ENCODE data around the gene TSPAN2.

TSPAN2 gene

GRCh38 chr1:115065021-115065420 lies 24.3 kb downstream of the TSPAN2 start:
- Histone ChIP-seq H3K36me3 (ENCODE audit: low read length) (no peaks in the 10 kb centered on the region), H4K20me1 (ENCODE audit: low read depth, low read length) (no peaks in the 10 kb centered on the region), H3K9me3 (ENCODE audit: insufficient read depth, low read length) (no peaks in the 10 kb centered on the region), H3K79me2 (ENCODE audit: insufficient read depth, low read length) (no peaks in the 10 kb centered on the region), H3K4me2 (ENCODE audit: low read depth, low read length, poor library complexity, severe bottlenecking) (no peak overlapping the region), H3F3A (ENCODE audit: insufficient read depth) (no peaks in the 10 kb centered on the region), H2AFZ (ENCODE audit: low read depth, low read length, severe bottlenecking) (no peak overlapping the region), H3K9ac (ENCODE audit: low read length) (no peak overlapping the region), H3K4me3 (ENCODE audit: insufficient read depth, low read length, poor library complexity, severe bottlenecking) (no peak overlapping the region), H3K27ac (ENCODE audit: low read depth, low read length) (no peak overlapping the region), H3K27me3 (ENCODE audit: low read length) (no peaks in the 10 kb centered on the region), H3K9me2 (replicated peaks; ENCODE audit: insufficient read depth, low read length) (no peaks in the 10 kb centered on the region)
- TF ChIP-seq EZH2phosphoT487 (conservative IDR thresholded peaks at IDR 0.05; ENCODE audit: low read length) (no peak), CTCF (IDR thresholded peaks at IDR 0.05; ENCODE audit: insufficient read depth, low read length, poor library complexity, severe bottlenecking) (no peak)

- no peak overlapping the region for H3K27ac ChIP-seq (ENCODE audit: low read depth, low read length)
- no peaks in the 10 kb centered on the region for H3K27me3 ChIP-seq (ENCODE audit: low read length)
- no peaks in the 10 kb centered on the region for H3K79me2 ChIP-seq (ENCODE audit: insufficient read depth, low read length)
- no peak overlapping the region for H3K4me3 ChIP-seq (ENCODE audit: insufficient read depth, low read length, poor library complexity, severe bottlenecking)
- no peaks in the 10 kb centered on the region for H3F3A ChIP-seq (ENCODE audit: insufficient read depth)
- H3K4me2 ChIP-seq (ENCODE audit: low read depth, low read length, poor library complexity, severe bottlenecking): no peak overlapping the region
- H2AFZ ChIP-seq (ENCODE audit: low read depth, low read length, severe bottlenecking): no peak overlapping the region
- no peaks in the 10 kb centered on the region for H3K9me3 ChIP-seq (ENCODE audit: insufficient read depth, low read length)
- no peak overlapping the region for H3K9ac ChIP-seq (ENCODE audit: low read length)
- no peaks in the 10 kb centered on the region for H3K36me3 ChIP-seq (ENCODE audit: low read length)
- no peaks in the 10 kb centered on the region for H4K20me1 ChIP-seq (ENCODE audit: low read depth, low read length)
- TF ChIP-seq EZH2phosphoT487 (conservative IDR thresholded peaks at IDR 0.05; ENCODE audit: low read length) (no peak), CTCF (IDR thresholded peaks at IDR 0.05; ENCODE audit: insufficient read depth, low read length, poor library complexity, severe bottlenecking) (no peak)
- H3K9me2 ChIP-seq (replicated peaks; ENCODE audit: insufficient read depth, low read length): no peaks in the 10 kb centered on the region
These were observed 24.8 kb downstream of the TSPAN2 start for GRCh38 chr1:115064461-115064860.

- Histone ChIP-seq H3K4me3 (ENCODE audit: insufficient read depth, low read length, poor library complexity, severe bottlenecking) (no peak overlapping the region), H3K79me2 (ENCODE audit: insufficient read depth, low read length) (no peaks in the 10 kb centered on the region), H3F3A (ENCODE audit: insufficient read depth) (no peaks in the 10 kb centered on the region), H3K9me2 (replicated peaks; ENCODE audit: insufficient read depth, low read length) (no peaks in the 10 kb centered on the region), H3K36me3 (ENCODE audit: low read length) (no peaks in the 10 kb centered on the region), H4K20me1 (ENCODE audit: low read depth, low read length) (no peaks in the 10 kb centered on the region), H3K9me3 (ENCODE audit: insufficient read depth, low read length) (no peaks in the 10 kb centered on the region), H2AFZ (ENCODE audit: low read depth, low read length, severe bottlenecking) (no peak overlapping the region), H3K9ac (ENCODE audit: low read length) (no peak overlapping the region), H3K27me3 (ENCODE audit: low read length) (no peaks in the 10 kb centered on the region), H3K27ac (ENCODE audit: low read depth, low read length) (no peak overlapping the region), H3K4me2 (ENCODE audit: low read depth, low read length, poor library complexity, severe bottlenecking) (no peak overlapping the region)
- no peak for TF ChIP-seq EZH2phosphoT487 (conservative IDR thresholded peaks at IDR 0.05; ENCODE audit: low read length)
These were observed 25.9 kb downstream of the TSPAN2 start for GRCh38 chr1:115063228-115063901.

- no peaks in the 10 kb centered on the region for H3K79me2 ChIP-seq (ENCODE audit: insufficient read depth, low read length)
- no peak overlapping the region for H3K9ac ChIP-seq (ENCODE audit: low read length)
- TF ChIP-seq EZH2phosphoT487 (conservative IDR thresholded peaks at IDR 0.05; ENCODE audit: low read length) (no peak), CTCF (IDR thresholded peaks at IDR 0.05; ENCODE audit: insufficient read depth, low read length, poor library complexity, severe bottlenecking) (no peak)
- H3K9me2 ChIP-seq (replicated peaks; ENCODE audit: insufficient read depth, low read length): no peaks in the 10 kb centered on the region
- H3K27ac ChIP-seq (ENCODE audit: low read depth, low read length): no peak overlapping the region
- H3K4me3 ChIP-seq (ENCODE audit: insufficient read depth, low read length, poor library complexity, severe bottlenecking): no peak overlapping the region
- no peak overlapping the region for H2AFZ ChIP-seq (ENCODE audit: low read depth, low read length, severe bottlenecking)
- no peaks in the 10 kb centered on the region for H4K20me1 ChIP-seq (ENCODE audit: low read depth, low read length)
- H3K27me3 ChIP-seq (ENCODE audit: low read length): no peaks in the 10 kb centered on the region
- H3K9me3 ChIP-seq (ENCODE audit: insufficient read depth, low read length): no peaks in the 10 kb centered on the region
- no peak overlapping the region for H3K4me2 ChIP-seq (ENCODE audit: low read depth, low read length, poor library complexity, severe bottlenecking)
- H3K36me3 ChIP-seq (ENCODE audit: low read length): no peaks in the 10 kb centered on the region
- H3F3A ChIP-seq (ENCODE audit: insufficient read depth): no peaks in the 10 kb centered on the region
These were observed 26.7 kb downstream of the TSPAN2 start for GRCh38 chr1:115062542-115063004.

All from SU-DHL-6 (cell line).